GM12892 (cell line): Measurements from ENCODE around the gene HMCN1.

ENCODE experiments used
- POLR2A ChIP-seq: IDR thresholded peaks from 2 replicates; pipeline ENCODE4 v1.6.1; 2011; ENCODE audit warnings: low read depth, low read length, control low read depth
- POLR2AphosphoS5 ChIP-seq: IDR thresholded peaks from 2 replicates; pipeline ENCODE4 v1.6.1; 2011; ENCODE audit warnings: low read depth, low read length, control low read depth
- TAF1 ChIP-seq: IDR thresholded peaks from 2 replicates; pipeline ENCODE4 v1.6.1; 2011; ENCODE audit warnings: low read depth, mild to moderate bottlenecking, control low read depth, low read length, borderline replicate concordance

DNA sequence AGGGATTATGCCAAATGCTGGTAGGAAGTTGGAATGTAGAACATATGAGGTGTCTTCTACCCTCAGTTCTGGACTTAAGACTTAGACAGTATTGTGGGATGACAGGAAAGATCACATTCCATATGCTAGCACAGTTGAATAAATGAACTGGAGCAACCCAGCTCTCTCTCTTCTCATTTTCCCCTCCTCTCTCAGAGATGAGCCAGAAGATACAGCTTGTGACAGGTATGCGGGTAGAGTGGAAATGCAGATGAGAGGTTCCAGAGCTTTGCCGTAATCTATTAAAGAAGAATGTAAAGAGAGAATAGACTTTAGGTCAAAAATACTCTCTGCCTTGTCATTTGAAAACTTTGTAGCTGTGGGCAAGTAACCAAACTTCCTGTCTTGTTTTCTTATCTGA, 32.5 kb upstream of the HMCN1 start:
- no peak for TF ChIP-seq POLR2A
- no peak for TF ChIP-seq TAF1
- TF ChIP-seq POLR2AphosphoS5, result no peak
